GM18498 (cell line): ENCODE data around the gene RAB26.

Source experiments
- ATAC-seq: cut with Tn5 transposase; IDR thresholded peaks from one replicate; pipeline ENCODE4 v1.9.1; 2021; ENCODE audit warnings: mild to moderate bottlenecking, moderate library complexity; ENCODE audit not compliant: unreplicated experiment

The RAB26 gene

GRCh38 chr16:2159175-2159838, 10.9 kb downstream of the RAB26 start:
- no peak for ATAC-seq

DNA sequence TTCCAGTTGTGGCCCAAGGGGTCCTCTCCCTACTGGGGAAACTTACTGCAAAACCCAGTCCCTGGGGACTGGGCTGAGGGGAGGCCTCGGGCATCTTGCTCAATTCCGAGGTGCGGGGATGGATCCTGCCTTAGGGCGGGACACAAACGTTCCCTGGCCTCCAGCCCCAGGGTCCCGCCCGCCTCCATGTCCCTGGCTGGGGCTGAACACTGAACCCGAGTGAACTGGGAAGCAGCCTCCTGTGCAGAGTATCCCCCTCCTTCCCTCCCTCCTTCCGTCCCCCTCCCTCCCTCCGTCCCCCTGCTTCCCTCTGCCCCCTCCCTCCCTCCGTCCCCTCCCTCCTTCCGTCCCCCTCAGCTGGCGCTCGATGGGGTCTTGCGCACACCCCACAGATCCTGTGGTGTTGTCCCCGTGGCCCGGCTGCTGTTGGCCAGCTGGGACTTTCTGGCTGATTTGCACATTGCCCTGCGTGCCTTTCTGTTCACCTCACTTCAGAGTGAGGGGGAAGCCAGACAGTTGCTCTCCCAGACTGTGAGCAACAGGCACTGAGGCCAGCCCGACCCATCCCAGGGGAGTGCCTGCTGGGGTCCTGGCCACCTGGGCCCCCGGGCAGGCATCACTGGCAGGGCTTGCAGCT, 12.6 kb downstream of the RAB26 start:
- no peak for ATAC-seq

DNA sequence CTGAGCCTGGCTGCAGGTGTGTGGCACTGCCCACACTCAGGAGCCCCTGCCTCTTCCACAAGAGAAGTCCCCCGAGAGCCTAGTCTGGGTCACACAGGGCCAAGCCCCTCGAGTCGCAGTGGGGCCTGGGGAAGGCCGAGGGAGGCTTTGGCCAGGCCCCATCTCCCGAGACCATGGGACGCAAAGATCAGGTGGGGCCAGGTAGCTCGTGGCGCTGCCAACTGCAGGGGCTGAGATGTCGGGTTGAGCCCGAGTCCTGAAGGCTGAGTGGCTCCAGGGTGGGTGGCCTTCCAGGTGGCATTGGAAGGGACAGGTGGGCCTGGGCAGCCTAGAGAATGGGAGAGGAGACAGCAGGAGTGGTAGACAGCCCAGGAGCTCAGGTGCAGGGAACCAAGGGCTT, 13.5 kb downstream of the RAB26 start:
- ATAC-seq, result no peak

DNA sequence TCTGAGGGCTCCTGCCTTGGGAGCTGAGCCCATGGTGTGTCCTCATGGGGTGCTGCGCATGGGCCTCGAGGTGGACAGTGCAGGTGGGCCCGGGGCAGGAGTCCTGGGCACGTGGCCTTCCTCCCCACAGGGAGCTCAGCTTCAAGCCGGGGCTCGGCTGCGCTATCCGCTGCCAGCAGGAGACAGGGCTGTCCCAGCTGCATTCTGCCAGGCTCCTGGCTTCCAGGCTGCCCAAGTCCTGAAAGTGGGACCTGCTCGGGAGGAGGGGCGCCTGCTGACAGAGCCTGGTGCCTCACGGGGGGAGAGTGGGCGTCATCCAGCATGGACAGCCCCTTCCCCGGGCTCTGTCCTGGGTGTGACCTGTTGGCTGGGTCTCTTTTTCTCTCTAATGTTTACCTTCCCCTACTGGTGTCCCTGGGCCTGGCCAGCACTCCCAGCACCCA, 14.3 kb downstream of the RAB26 start:
- ATAC-seq, result no peak

DNA sequence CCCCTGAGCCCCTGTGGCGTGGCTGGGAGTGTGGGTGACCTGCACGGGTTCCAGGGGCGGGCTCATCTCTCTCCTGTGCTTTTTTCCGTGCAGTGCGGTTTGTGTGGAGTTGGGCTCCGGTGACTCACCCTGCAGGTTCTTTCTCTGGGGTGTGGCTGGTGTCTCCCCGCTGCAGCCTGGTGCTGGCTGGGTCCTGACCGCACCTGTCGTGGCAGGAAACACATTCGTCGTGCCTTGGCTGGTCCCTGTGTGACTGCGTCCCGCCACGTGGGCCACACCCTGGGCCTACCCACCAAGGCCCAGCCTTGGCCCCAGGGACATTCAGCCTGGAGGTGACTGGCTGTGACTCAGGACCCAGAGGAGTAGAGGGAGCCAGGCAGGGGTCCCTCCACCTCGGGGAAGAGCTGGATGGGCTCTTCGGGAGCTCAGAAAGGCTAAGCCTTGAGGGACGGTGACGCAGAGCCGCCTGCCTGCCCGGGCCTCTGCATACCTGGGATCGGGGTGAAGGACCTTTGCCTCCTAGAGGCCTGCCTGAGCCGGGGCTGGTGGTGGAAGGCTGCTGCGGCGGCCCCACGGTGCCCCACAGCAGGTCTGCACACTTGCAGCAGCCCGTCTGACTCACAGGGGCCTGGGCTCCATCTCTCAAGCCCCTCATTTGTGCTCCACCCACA, 14.9 kb downstream of the RAB26 start:
- ATAC-seq, result no peak

DNA sequence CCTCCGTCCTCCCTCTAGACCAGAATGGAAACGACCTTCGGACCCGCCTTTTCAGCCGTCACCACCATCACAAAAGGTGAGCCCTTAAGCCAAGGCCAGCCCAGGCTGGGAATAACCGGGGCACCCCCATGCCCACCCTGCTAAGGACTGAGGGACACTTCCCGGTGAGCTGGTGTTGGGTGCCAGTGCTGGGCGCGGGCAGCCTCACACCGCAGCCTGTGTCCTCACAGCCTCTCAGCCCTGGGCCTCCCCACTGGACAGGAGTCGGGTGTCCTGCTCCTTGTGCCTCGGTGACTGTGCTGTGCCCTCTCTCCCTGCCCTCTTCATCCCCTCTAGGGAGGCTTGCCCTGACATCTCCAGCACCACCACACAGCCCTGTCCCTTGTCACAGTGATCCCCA, 17.4 kb downstream of the RAB26 start:
- no peak for ATAC-seq

DNA sequence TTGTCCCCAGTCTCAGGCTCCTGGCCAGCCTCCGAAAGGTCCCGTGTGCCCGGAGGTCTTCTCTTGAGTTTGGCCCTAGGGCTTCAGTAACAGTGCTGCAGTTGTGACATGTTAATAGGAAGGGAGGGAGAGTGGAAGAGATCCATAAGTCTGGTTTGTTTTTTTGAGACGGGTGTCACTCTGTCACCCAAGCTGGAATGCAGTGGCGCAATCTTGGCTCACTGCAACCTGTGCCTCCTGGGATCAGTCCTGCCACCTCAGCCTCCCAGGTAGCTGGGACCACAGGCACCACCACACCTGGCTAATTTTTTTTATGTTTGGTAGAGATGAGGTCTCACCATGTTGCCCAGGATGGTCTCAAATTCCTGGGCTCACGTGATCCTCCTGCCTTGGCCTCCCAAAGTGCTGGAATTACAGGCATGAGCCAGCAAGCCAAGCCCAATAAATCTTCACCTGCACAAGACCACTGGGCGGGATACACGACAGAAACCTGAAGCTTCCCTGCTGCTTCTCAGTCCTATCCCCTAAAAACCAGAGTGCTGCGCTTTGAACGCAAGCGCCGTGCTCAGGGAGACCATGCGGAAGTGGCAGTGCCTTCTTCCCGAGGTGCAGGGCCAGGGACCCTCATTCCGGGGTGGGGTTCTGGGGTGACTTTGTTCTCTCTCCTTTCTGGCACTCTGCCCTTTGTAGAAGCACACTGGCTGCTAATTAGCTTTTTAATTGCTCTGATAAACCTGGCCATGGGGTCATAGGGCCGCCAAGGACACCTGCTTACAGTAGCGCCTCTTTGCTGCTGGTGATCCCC, 18.0 kb downstream of the RAB26 start:
- no peak for ATAC-seq

DNA sequence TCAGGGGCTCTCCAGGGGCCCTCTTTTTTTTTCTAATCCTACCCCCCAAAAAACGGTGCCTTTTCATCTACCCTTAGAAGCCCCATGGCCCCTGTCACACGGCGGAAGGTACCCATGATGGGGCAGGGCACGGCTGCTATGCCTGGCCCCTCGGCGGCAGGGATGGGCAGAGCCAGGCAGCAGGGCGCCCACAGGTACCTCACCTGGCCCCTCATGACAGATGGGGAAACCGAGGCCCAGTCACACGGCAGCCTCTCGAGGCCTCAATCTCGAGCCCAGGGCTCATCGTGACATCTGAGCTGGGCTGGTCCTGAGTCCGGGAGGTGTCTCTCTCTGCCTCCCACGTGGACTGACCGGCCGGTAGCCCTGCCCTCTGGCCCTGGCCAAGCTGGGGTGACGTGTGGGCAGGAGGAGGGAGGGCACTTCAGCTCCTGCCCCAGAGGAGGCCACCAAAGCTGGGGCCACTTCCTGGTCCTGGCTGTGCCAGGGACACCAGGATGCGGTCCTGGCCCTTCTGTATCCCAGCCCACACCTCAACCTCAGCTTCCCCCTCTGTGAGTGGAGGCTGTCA, 18.7 kb downstream of the RAB26 start:
- no peak for ATAC-seq

GRCh38 chr16:2170080-2170479, 21.7 kb downstream of the RAB26 start:
- no peak for ATAC-seq

DNA sequence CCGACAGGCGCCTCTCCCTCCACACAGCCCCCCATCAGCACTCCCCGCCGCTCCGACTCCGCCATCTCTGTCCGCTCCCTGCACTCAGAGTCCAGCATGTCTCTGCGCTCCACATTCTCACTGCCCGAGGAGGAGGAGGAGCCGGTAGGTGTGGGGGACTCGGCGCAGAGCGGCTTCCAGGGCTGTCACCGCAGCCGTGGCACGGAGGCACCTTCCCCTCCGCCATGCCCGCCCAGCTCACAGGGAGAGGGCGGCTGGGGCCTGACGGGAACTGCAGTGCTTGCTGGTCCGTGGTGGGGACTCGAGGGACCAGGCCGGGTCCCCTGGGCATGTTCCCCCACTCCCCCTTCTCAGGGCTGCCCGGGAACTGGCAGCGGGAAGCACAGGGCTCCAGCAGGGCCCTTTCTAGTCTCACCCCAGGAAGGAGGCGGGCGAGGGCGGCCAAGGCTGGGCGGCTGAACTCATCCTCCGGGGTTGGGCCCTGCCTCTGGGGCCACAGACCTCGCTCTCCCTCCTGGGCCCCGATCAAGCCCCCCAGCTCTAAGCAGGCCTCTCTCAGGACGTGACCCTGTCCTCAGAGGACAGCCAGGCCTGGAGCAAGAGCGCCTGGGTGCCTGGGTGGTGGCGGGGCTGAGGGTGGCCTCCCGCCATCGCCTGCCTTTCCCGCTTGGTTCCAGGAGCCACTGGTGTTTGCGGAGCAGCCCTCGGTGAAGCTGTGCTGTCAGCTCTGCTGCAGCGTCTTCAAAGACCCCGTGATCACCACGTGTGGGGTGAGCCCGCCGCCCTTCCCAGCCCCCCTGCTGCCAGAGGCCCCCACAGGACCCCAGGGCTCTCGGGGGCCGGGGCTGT, 22.4 kb downstream of the RAB26 start:
- no peak for ATAC-seq

GRCh38 chr16:2171601-2172178, 23.3 kb downstream of the RAB26 start:
- no peak for ATAC-seq

GRCh38 chr16:2172688-2173335, 24.4 kb downstream of the RAB26 start:
- no peak for ATAC-seq

DNA sequence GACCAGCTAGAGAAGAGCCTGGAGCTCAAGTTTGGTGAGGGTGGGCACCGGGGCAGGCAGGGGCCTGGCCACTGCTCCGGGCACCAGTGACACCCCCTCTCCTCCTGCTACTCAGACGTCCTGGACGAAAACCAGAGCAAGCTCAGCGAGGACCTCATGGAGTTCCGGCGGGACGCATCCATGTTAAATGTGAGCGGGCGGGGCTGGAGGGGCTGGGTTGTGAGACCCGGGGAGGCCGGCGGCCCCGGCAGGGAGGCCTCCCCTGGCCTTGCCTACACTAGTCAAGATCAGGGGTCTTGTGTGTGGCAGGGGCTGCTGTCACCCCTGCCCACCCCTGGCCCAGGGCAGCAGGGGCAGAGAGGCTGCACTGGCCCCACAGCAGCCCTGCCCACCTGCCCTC, 24.9 kb downstream of the RAB26 start:
- no peak for ATAC-seq

- no peak for ATAC-seq
Observed at GRCh38 chr16:2173916-2174315, 25.5 kb downstream of the RAB26 start.

DNA sequence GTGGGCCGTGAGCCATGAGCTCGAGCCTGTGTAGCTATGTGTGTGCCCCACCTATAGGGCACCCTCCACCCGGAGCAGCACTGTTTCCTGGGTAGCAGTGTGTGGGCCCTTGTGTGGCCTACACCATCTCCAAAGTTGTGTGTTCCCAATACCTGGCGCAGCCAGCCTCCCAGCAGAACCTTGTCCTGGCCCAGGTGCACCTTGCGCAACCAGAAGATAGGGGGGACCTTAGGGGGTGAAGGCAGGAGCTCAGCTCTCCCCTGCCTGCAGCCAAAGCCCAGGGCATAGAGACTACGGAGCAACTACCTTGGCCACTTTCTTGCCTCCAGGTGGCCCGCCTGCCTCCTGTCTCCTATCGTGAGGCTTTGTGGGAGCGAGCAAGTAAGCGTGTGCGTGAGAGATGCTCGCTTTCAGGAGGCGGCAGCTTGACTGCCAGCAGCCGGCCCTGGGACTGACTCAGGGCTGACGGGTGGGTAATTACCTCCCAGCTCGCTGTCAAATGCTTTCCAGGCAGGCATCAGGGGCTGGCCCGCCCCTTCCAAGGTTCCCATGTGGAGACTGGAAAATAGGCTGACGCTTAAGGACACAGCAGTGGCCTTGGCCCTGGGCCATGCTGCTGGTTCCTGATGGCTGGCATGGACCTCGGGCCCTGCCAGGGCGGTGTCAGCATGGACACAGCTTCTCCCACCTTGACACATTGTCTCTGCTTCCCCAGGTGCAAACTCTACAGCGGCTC, 26.1 kb downstream of the RAB26 start:
- no peak for ATAC-seq

GRCh38 chr16:2175454-2175853, 27.0 kb downstream of the RAB26 start:
- ATAC-seq, result no peak

DNA sequence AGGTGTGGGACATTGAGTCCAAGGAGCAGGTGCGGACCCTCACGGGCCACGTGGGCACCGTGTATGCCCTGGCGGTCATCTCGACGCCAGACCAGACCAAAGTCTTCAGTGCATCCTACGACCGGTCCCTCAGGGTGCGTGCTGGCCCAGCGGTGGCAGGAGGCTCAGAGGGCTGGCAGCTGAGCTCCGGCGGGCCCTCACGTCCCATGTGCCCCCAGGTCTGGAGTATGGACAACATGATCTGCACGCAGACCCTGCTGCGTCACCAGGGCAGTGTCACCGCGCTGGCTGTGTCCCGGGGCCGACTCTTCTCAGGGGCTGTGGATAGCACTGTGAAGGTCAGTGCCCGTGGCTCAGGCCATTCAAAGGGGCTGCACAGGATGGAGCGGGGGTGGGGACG, 27.6 kb downstream of the RAB26 start:
- no peak for ATAC-seq

- no peak for ATAC-seq
Observed at GRCh38 chr16:2177101-2177500, 28.7 kb downstream of the RAB26 start.

DNA sequence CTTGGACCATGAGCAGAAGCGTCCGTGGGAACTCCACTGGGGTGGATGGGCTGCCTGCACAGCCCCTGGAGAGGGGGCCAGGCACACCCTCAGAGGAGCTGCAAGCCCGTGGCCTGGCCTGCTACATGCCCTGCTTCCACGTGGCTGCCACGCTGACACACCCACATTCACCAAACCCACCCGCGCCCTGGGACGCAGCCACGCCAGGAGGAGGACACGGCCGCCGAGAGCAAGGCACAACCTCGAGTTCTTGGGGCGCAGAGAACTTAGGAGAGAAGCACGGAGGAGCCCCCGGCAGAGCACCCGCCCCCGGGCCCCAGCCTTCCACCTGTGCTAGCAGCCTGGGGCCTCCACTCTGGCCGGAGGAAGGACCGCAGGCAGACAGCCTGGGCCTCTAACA, 29.1 kb downstream of the RAB26 start:
- ATAC-seq, result no peak
